Muscle layer of colon (tissue), 2 donors: Measurements from ENCODE around the gene FILIP1.
A peak's percentile ranks its signal among the peaks of the same experiment; 100 is the strongest.

Source experiments
- H3K27ac ChIP-seq: one replicate; pipeline ENCODE4 v1.7.0; 2013; ENCODE audit warnings: low read depth, mild to moderate bottlenecking, low read length, moderate library complexity
- H3K27me3 ChIP-seq, 2 donors: one replicate each; pipeline ENCODE4 v1.7.0; 2013; ENCODE audit warnings: low read length in 2 of 2, mild to moderate bottlenecking in 2 of 2; ENCODE audit not compliant: insufficient read depth in 2 of 2, control insufficient read depth in 1 of 2
- H3K36me3 ChIP-seq: one replicate; pipeline ENCODE4 v1.7.0; 2013; ENCODE audit warnings: mild to moderate bottlenecking, low read length; ENCODE audit not compliant: insufficient read depth
- H3K4me1 ChIP-seq: one replicate; pipeline ENCODE4 v1.7.0; 2013; ENCODE audit warnings: mild to moderate bottlenecking, low read length; ENCODE audit not compliant: insufficient read depth
- H3K4me3 ChIP-seq, 2 donors: one replicate each; pipeline ENCODE4 v1.7.0; 2013; ENCODE audit warnings: low read length in 2 of 2, low read depth in 1 of 2, mild to moderate bottlenecking in 1 of 2, moderate library complexity in 1 of 2
- H3K9ac ChIP-seq: one replicate; pipeline ENCODE4 v1.7.0; 2013; ENCODE audit warnings: low read length
- H3K9me3 ChIP-seq: one replicate; pipeline ENCODE4 v1.7.0; 2013; ENCODE audit warnings: mild to moderate bottlenecking, low read length
- donor health status: abdominal sarcoma.
- donor health status: Adenocarcinoma of cecum.

The FILIP1 gene

GRCh38 chr6:75246386-75246785, 247.2 kb downstream of the FILIP1 start:
- Histone ChIP-seq H3K4me3 (no peak overlapping the region), H3K9me3 (no peaks in the 10 kb centered on the region), H3K4me1 (peaks cover 4% of the 10 kb centered on the region), H3K9ac (no peak overlapping the region), H3K27ac (no peak overlapping the region), H3K27me3 (no peaks in the 10 kb centered on the region), H3K36me3 (no peaks in the 10 kb centered on the region)

- peaks cover 9% of the 10 kb centered on the region for H3K4me1 ChIP-seq
- no peaks in the 10 kb centered on the region for H3K9me3 ChIP-seq
- no peaks in the 10 kb centered on the region for H3K27me3 ChIP-seq
- H3K9ac ChIP-seq, result peak overlapping the region; percentile 27
- H3K36me3 ChIP-seq, result peaks cover 13% of the 10 kb centered on the region
- H3K4me3 ChIP-seq, result peak overlapping the region; percentile 24 to 95
- H3K27ac ChIP-seq, result peak overlapping the region; percentile 83
Measured at GRCh38 chr6:75244063-75244584, 249.5 kb downstream of the FILIP1 start.

GRCh38 chr6:75243333-75244062, 250.1 kb downstream of the FILIP1 start, which contains the start of gene COX7A2:
Gene COX7A2, minus strand, starts transcription at chr6:75243801. Its CDS starts 67 bp downstream, at chr6:75243734.
- Histone ChIP-seq H3K4me3 (peak within 1 kb of the TSS; percentile 44 to 95), H3K27me3 (no peaks in the 10 kb centered on the region), H3K9ac (peak within 1 kb of the TSS; percentile 95), H3K36me3 (peaks cover 18% of the 10 kb centered on the region), H3K27ac (peak within 1 kb of the TSS; percentile 83), H3K4me1 (peaks cover 9% of the 10 kb centered on the region), H3K9me3 (no peaks in the 10 kb centered on the region)
